ENCODE data around the gene PDIA5. TPM values are rescaled to one million over a fixed set of nuclear protein-coding genes. Genes with fewer than 3 reads are reported as not detected.

PDIA5 gene
- total RNA-seq, 2 donors from 2014 or later = 8.4 to 19.2 TPM

GRCh38 chr3:123054109-123054778, 12.6 kb upstream of the PDIA5 start:
- no peaks in the 10 kb centered on the region for H3K4me1 Mint-ChIP-seq
- no peaks in the 10 kb centered on the region for H3K9me3 Mint-ChIP-seq
- no peak overlapping the region for H3K4me3 Mint-ChIP-seq
- peaks cover 8% of the 10 kb centered on the region for H3K27me3 Mint-ChIP-seq
- no peak for ATAC-seq (replicated peaks)
- H3K27ac Mint-ChIP-seq = no peak overlapping the region
- no peaks in the 10 kb centered on the region for H3K36me3 Mint-ChIP-seq (ENCODE audit: low read depth)

- ATAC-seq (replicated peaks) = no peak
- Mint-ChIP-seq H3K4me3 (no peak overlapping the region), H3K9me3 (no peaks in the 10 kb centered on the region)
Observed at GRCh38 chr3:123054931-123055330, 11.9 kb upstream of the PDIA5 start.

GRCh38 chr3:123055352-123055751, 11.5 kb upstream of the PDIA5 start:
- ATAC-seq (replicated peaks) = no peak
- H3K27ac Mint-ChIP-seq = no peak overlapping the region
- no peaks in the 10 kb centered on the region for H3K9me3 Mint-ChIP-seq
- no peaks in the 10 kb centered on the region for H3K36me3 Mint-ChIP-seq (ENCODE audit: low read depth)
- peaks cover 8% of the 10 kb centered on the region for H3K27me3 Mint-ChIP-seq
- H3K4me3 Mint-ChIP-seq = no peak overlapping the region
- no peaks in the 10 kb centered on the region for H3K4me1 Mint-ChIP-seq

More at GRCh38 chr3:123054931-123055330, 11.9 kb upstream of the PDIA5 start:
- H3K27ac Mint-ChIP-seq = no peak overlapping the region
- H3K4me1 Mint-ChIP-seq = no peaks in the 10 kb centered on the region
- peaks cover 8% of the 10 kb centered on the region for H3K27me3 Mint-ChIP-seq
- H3K36me3 Mint-ChIP-seq (ENCODE audit: low read depth) = no peaks in the 10 kb centered on the region

GRCh38 chr3:123058505-123058904, 8.3 kb upstream of the PDIA5 start:
- H3K4me3 Mint-ChIP-seq = no peak overlapping the region
- no peak overlapping the region for H3K27ac Mint-ChIP-seq
- H3K27me3 Mint-ChIP-seq = peaks cover 8% of the 10 kb centered on the region
- H3K9me3 Mint-ChIP-seq = no peaks in the 10 kb centered on the region
- H3K4me1 Mint-ChIP-seq = no peaks in the 10 kb centered on the region
- H3K36me3 Mint-ChIP-seq (ENCODE audit: low read depth) = no peaks in the 10 kb centered on the region
- ATAC-seq (replicated peaks) = no peak

- H3K36me3 Mint-ChIP-seq (ENCODE audit: low read depth) = no peaks in the 10 kb centered on the region
- no peaks in the 10 kb centered on the region for H3K9me3 Mint-ChIP-seq
- H3K27me3 Mint-ChIP-seq = peaks cover 3% of the 10 kb centered on the region
- no peak for ATAC-seq (replicated peaks)
- H3K27ac Mint-ChIP-seq = no peak overlapping the region
- no peak overlapping the region for H3K4me3 Mint-ChIP-seq
- no peaks in the 10 kb centered on the region for H3K4me1 Mint-ChIP-seq
Observed at GRCh38 chr3:123060054-123060453, 6.8 kb upstream of the PDIA5 start.

- H3K27me3 Mint-ChIP-seq = no peaks in the 10 kb centered on the region
- H3K4me1 Mint-ChIP-seq = no peaks in the 10 kb centered on the region
- no peak for ATAC-seq (replicated peaks)
- H3K4me3 Mint-ChIP-seq = no peak overlapping the region
- H3K9me3 Mint-ChIP-seq = no peaks in the 10 kb centered on the region
- no peaks in the 10 kb centered on the region for H3K36me3 Mint-ChIP-seq (ENCODE audit: low read depth)
- H3K27ac Mint-ChIP-seq = no peak overlapping the region
Observed at GRCh38 chr3:123061856-123062255, 5.0 kb upstream of the PDIA5 start.

GRCh38 chr3:123063034-123063433, 3.8 kb upstream of the PDIA5 start:
- H3K9me3 Mint-ChIP-seq = no peaks in the 10 kb centered on the region
- peaks cover 5% of the 10 kb centered on the region for H3K4me1 Mint-ChIP-seq
- H3K27me3 Mint-ChIP-seq = no peaks in the 10 kb centered on the region

GRCh38 chr3:123064506-123064905, 2.3 kb upstream of the PDIA5 start:
- ATAC-seq (replicated peaks) = no peak
- no peaks in the 10 kb centered on the region for H3K36me3 Mint-ChIP-seq (ENCODE audit: low read depth)
- no peaks in the 10 kb centered on the region for H3K9me3 Mint-ChIP-seq
- H3K4me3 Mint-ChIP-seq = no peak overlapping the region
- H3K4me1 Mint-ChIP-seq = peaks cover 14% of the 10 kb centered on the region
- H3K27me3 Mint-ChIP-seq = no peaks in the 10 kb centered on the region
- H3K27ac Mint-ChIP-seq = no peak overlapping the region

More at GRCh38 chr3:123063034-123063433, 3.8 kb upstream of the PDIA5 start:
- ATAC-seq (replicated peaks) = no peak
- Mint-ChIP-seq H3K36me3 (ENCODE audit: low read depth) (no peaks in the 10 kb centered on the region), H3K27ac (no peak overlapping the region), H3K4me3 (no peak overlapping the region)

- Mint-ChIP-seq H3K4me1 (peaks cover 14% of the 10 kb centered on the region), H3K27me3 (no peaks in the 10 kb centered on the region), H3K27ac (no peak overlapping the region), H3K9me3 (no peaks in the 10 kb centered on the region), H3K4me3 (no peak overlapping the region), H3K36me3 (ENCODE audit: low read depth) (no peaks in the 10 kb centered on the region)
- ATAC-seq (replicated peaks) = peak; percentile 69
Observed at GRCh38 chr3:123064914-123065313, 1.9 kb upstream of the PDIA5 start.

- Mint-ChIP-seq H3K27ac (no peak overlapping the region), H3K4me3 (peak overlapping the region; percentile 66), H3K4me1 (peaks cover 14% of the 10 kb centered on the region), H3K27me3 (no peaks in the 10 kb centered on the region), H3K9me3 (no peaks in the 10 kb centered on the region), H3K36me3 (ENCODE audit: low read depth) (no peaks in the 10 kb centered on the region)
- ATAC-seq (replicated peaks) = no peak
Observed at GRCh38 chr3:123066599-123066895, 278 bp upstream of the PDIA5 start.

GRCh38 chr3:123067689-123068600, 1.1 kb downstream of the PDIA5 start:
- H3K4me3 Mint-ChIP-seq = peak overlapping the region; percentile 66
- H3K36me3 Mint-ChIP-seq (ENCODE audit: low read depth) = no peaks in the 10 kb centered on the region
- no peak overlapping the region for H3K27ac Mint-ChIP-seq
- peaks cover 14% of the 10 kb centered on the region for H3K4me1 Mint-ChIP-seq
- no peaks in the 10 kb centered on the region for H3K9me3 Mint-ChIP-seq
- no peaks in the 10 kb centered on the region for H3K27me3 Mint-ChIP-seq
- peak; percentile 29 for ATAC-seq (replicated peaks)

GRCh38 chr3:123068601-123069381, 2.0 kb downstream of the PDIA5 start:
- no peak overlapping the region for H3K27ac Mint-ChIP-seq
- peak overlapping the region; percentile 66 for H3K4me3 Mint-ChIP-seq
- peaks cover 14% of the 10 kb centered on the region for H3K4me1 Mint-ChIP-seq
- ATAC-seq (replicated peaks) = no peak
- no peaks in the 10 kb centered on the region for H3K36me3 Mint-ChIP-seq (ENCODE audit: low read depth)
- no peaks in the 10 kb centered on the region for H3K9me3 Mint-ChIP-seq
- H3K27me3 Mint-ChIP-seq = no peaks in the 10 kb centered on the region

GRCh38 chr3:123070510-123070909, 3.7 kb downstream of the PDIA5 start:
- Mint-ChIP-seq H3K4me3 (no peak overlapping the region), H3K9me3 (no peaks in the 10 kb centered on the region), H3K36me3 (ENCODE audit: low read depth) (no peaks in the 10 kb centered on the region), H3K27me3 (no peaks in the 10 kb centered on the region), H3K27ac (no peak overlapping the region), H3K4me1 (peaks cover 20% of the 10 kb centered on the region)
- ATAC-seq (replicated peaks) = no peak

GRCh38 chr3:123071146-123071545, 4.3 kb downstream of the PDIA5 start:
- Mint-ChIP-seq H3K36me3 (ENCODE audit: low read depth) (no peaks in the 10 kb centered on the region), H3K27me3 (no peaks in the 10 kb centered on the region), H3K9me3 (no peaks in the 10 kb centered on the region), H3K4me1 (peaks cover 21% of the 10 kb centered on the region), H3K4me3 (no peak overlapping the region), H3K27ac (no peak overlapping the region)
- no peak for ATAC-seq (replicated peaks)
